ENCODE data around the gene ZDHHC12.

The ZDHHC12 gene

DNA sequence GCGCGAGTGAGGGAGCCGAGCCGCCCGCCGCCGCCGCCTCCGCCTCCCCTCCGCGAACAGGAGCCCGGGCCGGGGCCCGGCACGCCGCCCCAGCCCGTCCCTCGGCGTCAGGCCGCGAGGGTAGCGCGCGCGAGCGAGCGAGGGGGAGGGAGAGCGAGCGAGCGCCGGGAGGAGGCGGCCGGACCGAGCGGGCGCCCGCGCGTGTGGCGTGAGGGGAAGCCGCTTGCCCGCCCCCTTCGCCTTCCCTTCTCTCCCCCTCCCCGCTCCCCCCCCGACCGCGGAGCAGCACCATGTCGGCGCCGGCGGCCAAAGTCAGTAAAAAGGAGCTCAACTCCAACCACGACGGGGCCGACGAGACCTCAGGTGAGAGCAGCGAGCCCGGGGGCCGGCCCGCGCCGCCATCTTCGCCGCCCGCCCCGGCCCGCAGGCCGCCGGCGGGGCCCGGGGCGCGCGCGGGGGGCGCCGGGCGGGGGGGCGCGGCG, 34.6 kb downstream of the ZDHHC12 start:
- in situ Hi-C loops (cut with MboI; ENCODE audit: low sequenced_read_pairs, unreplicated experiment), result no loop called here
- peak; percentile 61 for DNase-seq (ENCODE audit: low spot score)
- TF ChIP-seq, protein P1, sequence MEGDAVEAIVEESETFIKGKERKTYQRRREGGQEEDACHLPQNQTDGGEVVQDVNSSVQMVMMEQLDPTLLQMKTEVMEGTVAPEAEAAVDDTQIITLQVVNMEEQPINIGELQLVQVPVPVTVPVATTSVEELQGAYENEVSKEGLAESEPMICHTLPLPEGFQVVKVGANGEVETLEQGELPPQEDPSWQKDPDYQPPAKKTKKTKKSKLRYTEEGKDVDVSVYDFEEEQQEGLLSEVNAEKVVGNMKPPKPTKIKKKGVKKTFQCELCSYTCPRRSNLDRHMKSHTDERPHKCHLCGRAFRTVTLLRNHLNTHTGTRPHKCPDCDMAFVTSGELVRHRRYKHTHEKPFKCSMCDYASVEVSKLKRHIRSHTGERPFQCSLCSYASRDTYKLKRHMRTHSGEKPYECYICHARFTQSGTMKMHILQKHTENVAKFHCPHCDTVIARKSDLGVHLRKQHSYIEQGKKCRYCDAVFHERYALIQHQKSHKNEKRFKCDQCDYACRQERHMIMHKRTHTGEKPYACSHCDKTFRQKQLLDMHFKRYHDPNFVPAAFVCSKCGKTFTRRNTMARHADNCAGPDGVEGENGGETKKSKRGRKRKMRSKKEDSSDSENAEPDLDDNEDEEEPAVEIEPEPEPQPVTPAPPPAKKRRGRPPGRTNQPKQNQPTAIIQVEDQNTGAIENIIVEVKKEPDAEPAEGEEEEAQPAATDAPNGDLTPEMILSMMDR (IDR thresholded peaks at IDR 0.05; ENCODE audit: borderline replicate concordance, control extremely low read depth, extremely low read depth, insufficient read depth, missing control alignments), result no peak

GRCh38 chr9:128688501-128689292, 35.2 kb downstream of the ZDHHC12 start, which contains the start of gene SET:
Gene SET (plus strand): TSS chr9:128689222. CDS start chr9:128689583, 361 bp downstream.
- in situ Hi-C loops (cut with MboI; ENCODE audit: low sequenced_read_pairs, unreplicated experiment), result no loop called here
- TF ChIP-seq, protein P1 (IDR thresholded peaks at IDR 0.05; ENCODE audit: borderline replicate concordance, control extremely low read depth, extremely low read depth, insufficient read depth, missing control alignments), result no peak

DNA sequence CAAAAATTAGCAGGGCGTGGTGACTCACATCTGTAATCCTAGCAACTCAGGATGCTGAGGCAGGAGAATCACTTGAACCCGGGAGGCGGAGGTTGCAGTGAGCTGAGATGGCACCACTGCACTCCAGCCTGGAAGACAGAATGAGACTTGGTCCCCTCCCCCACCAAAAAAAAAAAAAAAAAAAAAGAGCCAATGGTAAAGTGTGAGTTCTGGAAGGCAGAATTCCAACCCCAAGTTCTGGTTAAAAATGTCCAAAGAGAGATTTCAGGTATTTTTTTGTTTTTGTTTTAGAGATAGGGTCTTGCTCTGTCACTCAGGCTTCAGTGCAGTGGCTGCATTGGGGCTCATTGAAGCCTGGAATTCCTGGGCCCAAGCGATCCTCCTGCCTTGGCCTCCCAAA, 36.5 kb downstream of the ZDHHC12 start:
- no peak for DNase-seq (ENCODE audit: low spot score)
- TF ChIP-seq, protein P1 (IDR thresholded peaks at IDR 0.05; ENCODE audit: borderline replicate concordance, control extremely low read depth, extremely low read depth, insufficient read depth, missing control alignments), result no peak
- in situ Hi-C loops (cut with MboI; ENCODE audit: low sequenced_read_pairs, unreplicated experiment), result no loop called here

More at GRCh38 chr9:128688501-128689292, 35.2 kb downstream of the ZDHHC12 start, which contains the start of gene SET:
- DNase-seq (ENCODE audit: low spot score), result peak; percentile 99

GRCh38 chr9:128685636-128686489, 38.1 kb downstream of the ZDHHC12 start:
- in situ Hi-C loops (cut with MboI; ENCODE audit: low sequenced_read_pairs, unreplicated experiment), result no loop called here
- TF ChIP-seq, protein P1 (IDR thresholded peaks at IDR 0.05; ENCODE audit: borderline replicate concordance, control extremely low read depth, extremely low read depth, insufficient read depth, missing control alignments), result no peak
- peak; percentile 68 for DNase-seq (ENCODE audit: low spot score)

GRCh38 chr9:128684325-128685199, 39.4 kb downstream of the ZDHHC12 start:
- in situ Hi-C loops (cut with MboI; ENCODE audit: low sequenced_read_pairs, unreplicated experiment), result no loop called here
- TF ChIP-seq, protein P1 (IDR thresholded peaks at IDR 0.05; ENCODE audit: borderline replicate concordance, control extremely low read depth, extremely low read depth, insufficient read depth, missing control alignments), result no peak
- DNase-seq (ENCODE audit: low spot score), result peak; percentile 88

- in situ Hi-C loops (cut with MboI; ENCODE audit: low sequenced_read_pairs, unreplicated experiment), result no loop called here
- TF ChIP-seq, protein P1 (IDR thresholded peaks at IDR 0.05; ENCODE audit: borderline replicate concordance, control extremely low read depth, extremely low read depth, insufficient read depth, missing control alignments), result no peak
- DNase-seq (ENCODE audit: low spot score), result no peak
Observed at GRCh38 chr9:128684065-128684324, 39.9 kb downstream of the ZDHHC12 start.
